GM18907 (cell line): ENCODE results near the gene ALPI.
"Not testable (repeated sequence)": the region's sequence is repeated elsewhere in the genome, so short reads cannot be mapped to it uniquely, and the experiment has no call there.

Experiments used
- ATAC-seq: cut with Tn5 transposase; IDR thresholded peaks from one replicate; pipeline ENCODE4 v1.9.1; 2021; ENCODE audit warnings: mild to moderate bottlenecking, moderate library complexity; ENCODE audit not compliant: unreplicated experiment

Gene ALPI

GRCh38 chr2:232441147-232441651, 14.8 kb upstream of the ALPI start:
- ATAC-seq, result no peak

- not testable (repeated sequence) for ATAC-seq
Measured at GRCh38 chr2:232441922-232442321, 14.0 kb upstream of the ALPI start.

GRCh38 chr2:232442431-232442830, 13.5 kb upstream of the ALPI start:
- ATAC-seq, result not testable (repeated sequence)

GRCh38 chr2:232443047-232443446, 12.9 kb upstream of the ALPI start:
- ATAC-seq, result not testable (repeated sequence)

- not testable (repeated sequence) for ATAC-seq
Measured at GRCh38 chr2:232443669-232444408, 12.1 kb upstream of the ALPI start.

- peak; percentile 42 for ATAC-seq
Measured at GRCh38 chr2:232444409-232445148, 11.4 kb upstream of the ALPI start.

- not testable (repeated sequence) for ATAC-seq
Measured at GRCh38 chr2:232445149-232445885, 10.6 kb upstream of the ALPI start.

GRCh38 chr2:232446266-232446777, 9.6 kb upstream of the ALPI start:
- not testable (repeated sequence) for ATAC-seq

GRCh38 chr2:232447091-232447620, 8.8 kb upstream of the ALPI start:
- ATAC-seq, result no peak

- no peak for ATAC-seq
Measured at GRCh38 chr2:232447638-232448303, 8.2 kb upstream of the ALPI start.

- no peak for ATAC-seq
Measured at GRCh38 chr2:232448304-232448690, 7.7 kb upstream of the ALPI start.

- no peak for ATAC-seq
Measured at GRCh38 chr2:232449964-232450363, 6.0 kb upstream of the ALPI start.

GRCh38 chr2:232451645-232452044, 4.3 kb upstream of the ALPI start:
- ATAC-seq, result not testable (repeated sequence)

GRCh38 chr2:232454630-232455029, 1.3 kb upstream of the ALPI start:
- no peak for ATAC-seq

- ATAC-seq, result no peak
Measured at GRCh38 chr2:232456296-232457120, 555 bp downstream of the ALPI start.

- no peak for ATAC-seq
Measured at GRCh38 chr2:232457121-232458011, 1.4 kb downstream of the ALPI start.

GRCh38 chr2:232458051-232458660, 2.2 kb downstream of the ALPI start:
- no peak for ATAC-seq
